T-helper 2 cell treated with Interferon-gamma antibody and Interleukin-4, amounts not matched to agents 5 μg/mL and 100 μg/mL, for 36 hours (primary cell): ENCODE results near the gene MSI2.

Experiments
- DNase-seq: peaks from one replicate; pipeline ENCODE4 v3.0.0; 2021; ENCODE audit warnings: low spot score
- H3K27ac Mint-ChIP-seq: one replicate; pipeline ENCODE4 v1.8.0; 2021; ENCODE audit warnings: mild to moderate bottlenecking, mixed read lengths
- H3K27me3 Mint-ChIP-seq: one replicate; pipeline ENCODE4 v1.8.0; 2021; ENCODE audit warnings: low read depth, mixed read lengths
- H3K36me3 Mint-ChIP-seq: one replicate; pipeline ENCODE4 v1.8.0; 2021; ENCODE audit warnings: low read depth, mixed read lengths
- H3K4me1 Mint-ChIP-seq: one replicate; pipeline ENCODE4 v1.8.0; 2021; ENCODE audit warnings: low read depth, mixed read lengths
- H3K4me3 Mint-ChIP-seq: one replicate; pipeline ENCODE4 v1.8.0; 2022; ENCODE audit warnings: mild to moderate bottlenecking, moderate library complexity, mixed read lengths
- H3K9me3 Mint-ChIP-seq: one replicate; pipeline ENCODE4 v1.8.0; 2021; ENCODE audit warnings: mixed read lengths

MSI2 gene

GRCh38 chr17:57365420-57365819, 109.1 kb downstream of the MSI2 start:
- no peak overlapping the region for H3K27ac Mint-ChIP-seq
- H3K27me3 Mint-ChIP-seq, result no peaks in the 10 kb centered on the region
- peaks cover 6% of the 10 kb centered on the region for H3K36me3 Mint-ChIP-seq
- peaks cover 11% of the 10 kb centered on the region for H3K4me1 Mint-ChIP-seq
- H3K9me3 Mint-ChIP-seq, result no peaks in the 10 kb centered on the region
- H3K4me3 Mint-ChIP-seq, result no peak overlapping the region
- DNase-seq, result no peak

DNA sequence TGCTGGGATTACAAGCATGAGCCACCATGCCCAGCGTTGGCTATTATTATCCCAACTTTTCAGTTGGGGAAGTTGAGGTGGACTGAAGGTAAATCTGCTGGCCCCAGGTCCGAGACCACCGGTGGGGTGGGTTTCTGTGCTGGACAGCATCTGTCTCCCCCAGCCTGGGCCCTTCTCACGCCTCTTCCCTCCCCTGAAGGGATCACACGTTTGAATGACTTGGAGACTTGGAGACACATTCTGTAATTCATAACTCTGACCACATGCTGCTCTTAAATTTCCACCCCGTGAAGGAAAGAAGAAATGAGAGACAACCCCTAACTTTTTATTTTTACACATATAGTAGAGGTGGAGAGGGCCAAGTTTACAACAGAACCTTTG, 109.8 kb downstream of the MSI2 start:
- Mint-ChIP-seq H3K4me3 (no peak overlapping the region), H3K27me3 (no peaks in the 10 kb centered on the region), H3K27ac (no peak overlapping the region), H3K9me3 (no peaks in the 10 kb centered on the region), H3K36me3 (peaks cover 6% of the 10 kb centered on the region), H3K4me1 (peaks cover 11% of the 10 kb centered on the region)
- DNase-seq, result no peak

DNA sequence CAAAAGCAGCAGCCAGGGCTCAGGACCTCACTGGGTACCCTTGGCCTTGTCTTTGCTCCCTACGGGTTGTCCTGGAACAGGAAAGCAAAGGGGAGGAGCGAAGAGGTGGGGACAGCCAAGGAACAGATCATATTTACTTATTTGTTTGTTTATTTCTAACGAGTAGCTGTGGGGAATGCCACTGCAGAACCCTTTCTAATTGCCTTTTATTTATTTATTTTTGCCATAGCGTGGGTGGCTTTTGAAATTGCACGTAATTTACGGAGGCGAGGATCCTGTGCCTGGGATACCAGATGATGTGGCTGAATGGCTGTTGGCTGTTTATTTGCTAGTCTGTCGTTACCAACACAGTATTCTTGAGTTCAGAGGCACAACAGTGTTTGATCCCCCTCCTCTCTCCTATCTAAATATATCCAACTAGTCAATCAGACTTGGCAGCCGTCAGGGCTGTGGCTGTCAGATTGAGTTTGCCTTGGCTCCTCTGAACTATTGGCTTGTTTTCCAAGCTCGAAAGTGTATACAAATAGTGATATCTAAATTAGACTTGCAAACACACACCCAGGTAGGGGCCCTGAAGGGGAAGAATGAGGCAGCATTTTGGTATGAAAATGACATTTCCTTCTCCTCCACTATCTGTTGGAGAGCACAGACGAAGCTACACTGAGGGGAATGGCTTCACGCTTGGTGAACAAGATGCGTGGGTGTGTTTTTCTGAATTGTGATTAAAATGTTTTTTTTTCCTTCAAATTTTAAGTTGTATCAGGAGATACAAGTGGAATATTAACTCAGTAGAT, 110.4 kb downstream of the MSI2 start:
- Mint-ChIP-seq H3K27me3 (no peaks in the 10 kb centered on the region), H3K4me3 (no peak overlapping the region), H3K27ac (no peak overlapping the region), H3K36me3 (peaks cover 6% of the 10 kb centered on the region), H3K9me3 (no peaks in the 10 kb centered on the region), H3K4me1 (peaks cover 11% of the 10 kb centered on the region)
- DNase-seq, result no peak

GRCh38 chr17:57368637-57369336, 112.5 kb downstream of the MSI2 start:
- Mint-ChIP-seq H3K9me3 (peaks cover 8% of the 10 kb centered on the region), H3K4me3 (no peak overlapping the region), H3K36me3 (peaks cover 14% of the 10 kb centered on the region), H3K27me3 (no peaks in the 10 kb centered on the region), H3K27ac (no peak overlapping the region), H3K4me1 (peaks cover 8% of the 10 kb centered on the region)
- DNase-seq, result no peak

GRCh38 chr17:57369509-57369945, 113.2 kb downstream of the MSI2 start:
- no peak overlapping the region for H3K27ac Mint-ChIP-seq
- no peak overlapping the region for H3K4me3 Mint-ChIP-seq
- H3K27me3 Mint-ChIP-seq, result no peaks in the 10 kb centered on the region
- peaks cover 10% of the 10 kb centered on the region for H3K4me1 Mint-ChIP-seq
- no peak for DNase-seq
- H3K36me3 Mint-ChIP-seq, result peaks cover 19% of the 10 kb centered on the region
- peaks cover 11% of the 10 kb centered on the region for H3K9me3 Mint-ChIP-seq

- DNase-seq, result no peak
Observed at GRCh38 chr17:57370037-57370581, 113.8 kb downstream of the MSI2 start.

DNA sequence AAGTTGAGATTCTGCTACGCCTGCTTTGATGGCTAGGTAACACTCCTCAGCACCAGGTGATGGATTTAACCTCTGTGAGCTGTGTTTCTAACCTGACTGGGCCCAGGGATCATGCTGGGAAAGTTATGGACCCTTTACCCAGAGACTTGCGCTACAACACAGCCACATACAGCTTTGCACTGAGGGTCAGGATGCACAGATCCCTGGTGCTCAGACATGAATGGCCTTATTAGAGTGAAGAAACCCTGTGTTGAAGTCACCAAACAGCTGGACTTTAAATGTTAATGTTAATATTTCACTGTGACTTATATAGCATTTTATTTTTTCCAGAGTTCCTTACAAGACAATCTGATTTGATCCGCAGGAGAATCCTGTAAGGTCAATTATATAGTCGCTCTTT, 114.3 kb downstream of the MSI2 start:
- H3K9me3 Mint-ChIP-seq, result peaks cover 11% of the 10 kb centered on the region
- H3K27ac Mint-ChIP-seq, result no peak overlapping the region
- H3K36me3 Mint-ChIP-seq, result peaks cover 22% of the 10 kb centered on the region
- no peak for DNase-seq
- no peaks in the 10 kb centered on the region for H3K27me3 Mint-ChIP-seq
- H3K4me3 Mint-ChIP-seq, result no peak overlapping the region
- peaks cover 7% of the 10 kb centered on the region for H3K4me1 Mint-ChIP-seq

More at GRCh38 chr17:57370037-57370581, 113.8 kb downstream of the MSI2 start:
- Mint-ChIP-seq H3K27ac (no peak overlapping the region), H3K36me3 (peaks cover 22% of the 10 kb centered on the region), H3K9me3 (peaks cover 11% of the 10 kb centered on the region), H3K4me3 (no peak overlapping the region), H3K4me1 (peaks cover 8% of the 10 kb centered on the region), H3K27me3 (no peaks in the 10 kb centered on the region)

DNA sequence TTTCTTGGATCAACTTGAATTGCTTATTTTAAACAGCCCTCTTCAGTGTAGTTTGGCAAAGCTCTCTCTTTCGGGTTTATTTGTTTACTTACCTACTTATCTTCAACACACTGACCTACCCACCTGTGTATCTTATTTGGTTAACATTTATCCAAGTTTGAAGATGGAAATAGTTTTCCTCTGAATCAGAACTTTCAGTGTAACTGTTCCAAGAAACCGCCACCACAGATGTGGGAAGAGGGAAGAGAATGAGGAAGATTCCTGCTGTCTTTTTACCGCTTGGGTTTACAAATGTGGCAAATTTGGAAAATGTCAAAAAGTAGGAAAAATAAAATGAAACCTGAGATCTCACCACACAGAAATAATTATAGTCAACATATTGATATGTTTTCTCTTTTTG, 115.8 kb downstream of the MSI2 start:
- DNase-seq, result no peak
- H3K27me3 Mint-ChIP-seq, result no peaks in the 10 kb centered on the region
- no peak overlapping the region for H3K4me3 Mint-ChIP-seq
- H3K36me3 Mint-ChIP-seq, result peaks cover 25% of the 10 kb centered on the region
- H3K27ac Mint-ChIP-seq, result no peak overlapping the region
- H3K4me1 Mint-ChIP-seq, result peaks cover 7% of the 10 kb centered on the region
- peaks cover 11% of the 10 kb centered on the region for H3K9me3 Mint-ChIP-seq

DNA sequence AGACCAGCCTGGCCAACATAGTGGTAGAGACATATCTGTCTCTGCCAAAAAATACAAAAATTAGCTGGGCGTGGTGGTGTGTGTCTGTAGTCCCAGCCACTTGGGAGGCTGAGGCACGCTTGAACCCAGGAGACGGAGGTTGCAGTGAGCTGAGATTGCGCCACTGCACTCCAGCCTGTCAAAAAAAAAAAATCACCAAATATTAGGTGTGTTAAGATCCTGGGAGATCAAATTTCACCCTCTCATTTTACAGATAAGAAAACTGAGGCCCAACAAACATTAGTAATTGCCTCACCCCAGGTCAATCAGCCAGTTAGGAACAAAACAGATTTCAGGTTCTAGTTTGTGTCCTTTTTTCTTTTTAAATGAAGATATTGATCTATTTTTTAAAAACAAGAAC, 116.7 kb downstream of the MSI2 start:
- Mint-ChIP-seq H3K27ac (no peak overlapping the region), H3K36me3 (peaks cover 25% of the 10 kb centered on the region), H3K27me3 (no peaks in the 10 kb centered on the region), H3K9me3 (peaks cover 11% of the 10 kb centered on the region), H3K4me1 (peaks cover 7% of the 10 kb centered on the region), H3K4me3 (no peak overlapping the region)
- no peak for DNase-seq

DNA sequence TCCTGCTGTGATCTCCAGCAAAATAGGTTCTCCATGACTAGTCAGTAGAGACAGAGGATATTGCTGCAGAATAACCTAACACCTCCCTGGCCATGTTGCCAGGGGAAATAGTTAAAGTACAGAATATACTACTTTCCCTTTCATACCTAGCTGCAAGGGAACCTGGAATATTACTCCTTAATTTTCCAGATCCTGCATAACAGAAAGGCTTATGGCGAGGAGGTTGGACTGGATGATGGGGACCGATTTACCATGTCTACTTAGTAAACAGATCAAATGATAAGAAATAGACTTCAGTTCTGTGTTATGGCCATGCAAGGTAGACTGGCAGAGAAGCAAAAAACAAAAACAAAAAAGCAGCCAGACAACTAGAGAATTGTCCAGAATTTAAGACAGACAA, 117.4 kb downstream of the MSI2 start:
- no peak overlapping the region for H3K4me3 Mint-ChIP-seq
- no peak for DNase-seq

GRCh38 chr17:57375040-57375769, 118.9 kb downstream of the MSI2 start:
- Mint-ChIP-seq H3K4me1 (peaks cover 14% of the 10 kb centered on the region), H3K4me3 (no peak overlapping the region), H3K27me3 (no peaks in the 10 kb centered on the region), H3K36me3 (peaks cover 25% of the 10 kb centered on the region), H3K9me3 (peaks cover 11% of the 10 kb centered on the region), H3K27ac (no peak overlapping the region)
- DNase-seq, result no peak

More for the DNA sequence above, 117.4 kb downstream of the MSI2 start:
- H3K4me1 Mint-ChIP-seq, result peaks cover 7% of the 10 kb centered on the region
- H3K27ac Mint-ChIP-seq, result no peak overlapping the region
- peaks cover 25% of the 10 kb centered on the region for H3K36me3 Mint-ChIP-seq
- peaks cover 11% of the 10 kb centered on the region for H3K9me3 Mint-ChIP-seq
- no peaks in the 10 kb centered on the region for H3K27me3 Mint-ChIP-seq

GRCh38 chr17:57375770-57376225, 119.5 kb downstream of the MSI2 start:
- no peak overlapping the region for H3K4me3 Mint-ChIP-seq
- H3K27ac Mint-ChIP-seq, result no peak overlapping the region
- H3K27me3 Mint-ChIP-seq, result no peaks in the 10 kb centered on the region
- H3K9me3 Mint-ChIP-seq, result peaks cover 11% of the 10 kb centered on the region
- peaks cover 25% of the 10 kb centered on the region for H3K36me3 Mint-ChIP-seq
- peaks cover 14% of the 10 kb centered on the region for H3K4me1 Mint-ChIP-seq
- DNase-seq, result no peak

DNA sequence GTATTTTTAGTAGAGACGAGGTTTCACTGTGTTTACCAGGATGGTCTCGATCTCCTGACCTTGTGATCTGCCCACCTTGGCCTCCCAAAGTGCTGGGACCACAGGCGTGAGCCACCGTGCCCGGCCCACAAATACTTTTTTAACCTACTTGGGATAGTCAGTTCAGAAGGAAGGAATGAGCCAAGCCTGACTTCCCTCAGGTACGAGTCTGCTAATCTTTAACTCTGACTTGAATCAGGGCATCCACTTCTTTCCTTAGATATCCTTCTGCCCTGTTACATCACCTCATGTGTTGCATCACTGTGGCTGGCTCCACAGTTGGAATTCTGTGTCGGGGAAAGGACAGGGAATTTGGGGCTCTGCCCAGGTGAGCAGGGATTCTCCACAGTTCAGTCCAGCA, 120.8 kb downstream of the MSI2 start:
- DNase-seq, result no peak
- H3K9me3 Mint-ChIP-seq, result peaks cover 11% of the 10 kb centered on the region
- H3K4me1 Mint-ChIP-seq, result peaks cover 15% of the 10 kb centered on the region
- no peaks in the 10 kb centered on the region for H3K27me3 Mint-ChIP-seq
- no peak overlapping the region for H3K27ac Mint-ChIP-seq
- peaks cover 25% of the 10 kb centered on the region for H3K36me3 Mint-ChIP-seq
- H3K4me3 Mint-ChIP-seq, result no peak overlapping the region
